Stimulated activated CD4-positive, alpha-beta T cell treated with anti-CD3 and anti-CD28 coated beads, Interleukin-2, amount 100 ng/mL, for 48 hours (primary cell): Measurements from ENCODE around the gene MARCHF2.
"Not testable (repeated sequence)": the region's sequence is repeated elsewhere in the genome, so short reads cannot be mapped to it uniquely, and the experiment has no call there.

Source experiments
- DNase-seq, 2 donors: peaks; one replicate each; pipeline ENCODE4 v3.0.0-alpha.2; 2020

The MARCHF2 gene

DNA sequence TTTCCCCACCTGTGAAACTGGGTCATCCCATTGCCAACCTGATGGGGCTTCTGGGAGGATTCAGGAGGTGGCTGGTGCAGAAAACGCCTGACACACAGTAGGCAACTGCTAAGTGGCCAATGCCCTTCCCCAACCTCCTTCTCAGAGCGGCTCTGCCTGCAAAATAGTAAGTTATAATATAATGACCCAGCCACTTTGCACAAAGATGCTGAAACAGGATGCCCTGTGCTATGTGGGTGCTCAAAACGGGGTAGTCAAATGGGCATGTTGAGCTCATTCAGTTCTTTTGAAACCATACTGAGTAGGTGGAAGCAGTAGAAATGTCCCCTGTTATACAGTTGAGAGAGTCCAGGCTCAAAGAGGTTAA lies 507 bp downstream of the MARCHF2 start:
- no peak for DNase-seq

DNA sequence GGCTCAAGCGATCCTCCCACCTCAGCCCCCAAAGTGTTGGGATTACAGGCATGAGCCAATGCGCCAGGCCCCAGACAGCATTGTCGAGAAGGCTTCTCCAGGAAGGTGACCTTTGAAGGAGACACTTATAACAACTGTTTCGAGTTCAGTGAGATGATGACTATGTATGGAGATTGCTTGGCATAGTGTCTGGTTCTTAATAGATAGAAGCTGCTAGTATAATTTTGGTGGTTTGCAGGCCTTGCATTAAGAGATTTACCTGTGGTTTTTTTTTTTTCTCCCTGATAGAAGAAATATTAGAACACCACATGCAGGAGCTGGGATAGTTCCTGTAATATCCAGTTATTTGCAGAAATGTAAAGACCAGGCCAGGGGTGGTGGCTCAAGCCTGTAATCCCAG lies 3.7 kb downstream of the MARCHF2 start:
- DNase-seq = no peak

DNA sequence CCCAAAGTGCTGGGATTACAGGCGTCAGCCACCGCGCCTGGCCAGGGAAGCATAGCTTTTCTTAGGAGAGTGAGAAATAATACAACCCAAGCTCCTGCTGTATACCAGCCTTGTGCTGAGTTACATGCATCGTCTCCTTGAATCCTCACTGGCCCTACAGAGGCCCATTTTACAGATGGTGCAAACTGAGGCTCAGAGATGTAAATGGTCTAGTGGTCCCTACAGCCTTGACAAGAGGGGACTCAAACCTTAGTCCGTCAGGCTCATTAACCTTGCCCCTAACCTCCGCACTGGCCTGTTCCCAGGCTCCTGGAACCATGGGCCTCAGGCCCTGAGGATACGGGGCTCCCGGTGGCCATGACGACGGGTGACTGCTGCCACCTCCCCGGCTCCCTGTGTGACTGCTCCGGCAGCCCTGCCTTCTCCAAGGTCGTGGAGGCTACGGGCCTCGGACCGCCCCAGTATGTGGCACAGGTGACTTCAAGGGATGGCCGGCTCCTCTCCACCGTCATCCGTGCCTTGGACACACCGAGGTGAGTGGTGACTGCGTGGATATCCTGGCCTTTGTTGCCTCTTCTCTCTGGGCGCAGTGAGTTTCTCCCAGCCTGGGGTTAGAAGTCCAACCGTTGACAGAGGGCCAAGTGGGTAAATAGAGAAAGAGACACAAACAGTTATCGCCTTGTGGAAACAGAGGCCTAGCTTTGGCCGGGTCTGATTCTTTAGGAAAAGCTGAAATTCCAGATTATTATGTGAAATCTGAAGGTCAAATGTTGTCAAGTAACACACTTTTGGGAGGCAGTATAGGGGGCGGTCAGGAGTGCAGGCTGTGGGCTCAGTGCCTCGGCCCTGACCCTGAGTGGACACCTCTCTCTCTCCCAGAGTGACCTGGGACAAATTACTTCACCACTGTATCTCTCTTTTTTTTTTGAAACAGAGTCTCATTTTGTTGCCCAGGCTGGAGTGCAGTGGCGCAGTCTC lies 8.7 kb downstream of the MARCHF2 start:
- no peak for DNase-seq

DNA sequence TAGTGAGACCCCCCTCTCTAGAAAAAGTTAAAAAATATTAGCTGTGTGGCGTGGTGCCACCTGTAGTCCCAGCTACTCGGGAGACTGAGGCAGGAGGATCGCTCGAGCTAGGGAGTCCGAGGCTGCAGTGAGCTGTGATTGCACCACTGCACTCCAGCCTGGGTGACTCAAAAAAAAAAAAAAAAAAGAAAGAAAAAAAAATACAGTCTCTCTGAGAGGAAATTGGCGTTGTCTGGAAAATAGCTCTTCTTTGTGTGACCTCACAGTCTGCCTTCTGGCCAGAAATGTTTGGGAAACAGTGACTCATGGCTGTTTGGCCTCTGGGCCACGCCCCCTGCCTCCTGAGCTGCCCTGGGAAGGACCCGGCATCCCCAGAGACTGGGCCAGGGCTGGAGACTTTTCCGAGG lies 10.7 kb downstream of the MARCHF2 start:
- no peak for DNase-seq

DNA sequence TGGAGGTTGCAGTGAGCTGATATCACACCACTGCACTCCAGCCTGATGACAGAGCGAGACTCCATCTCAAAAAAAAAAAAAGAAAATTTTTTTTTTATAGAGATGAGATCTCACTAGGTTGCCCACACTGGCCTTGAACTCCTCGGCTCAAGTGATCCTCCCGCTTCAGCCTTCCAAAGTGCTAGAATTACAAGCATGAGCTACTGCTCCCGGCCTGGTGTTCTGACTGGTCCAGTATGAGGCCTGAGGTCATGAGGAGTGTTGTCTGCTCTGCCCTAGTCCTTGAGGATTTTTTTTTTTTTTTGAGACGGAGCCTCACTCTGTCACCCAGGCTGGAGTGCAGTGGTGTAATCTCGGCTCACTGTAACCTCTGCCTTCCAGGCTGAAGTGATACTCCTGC lies 12.2 kb downstream of the MARCHF2 start:
- DNase-seq = not testable (repeated sequence)

DNA sequence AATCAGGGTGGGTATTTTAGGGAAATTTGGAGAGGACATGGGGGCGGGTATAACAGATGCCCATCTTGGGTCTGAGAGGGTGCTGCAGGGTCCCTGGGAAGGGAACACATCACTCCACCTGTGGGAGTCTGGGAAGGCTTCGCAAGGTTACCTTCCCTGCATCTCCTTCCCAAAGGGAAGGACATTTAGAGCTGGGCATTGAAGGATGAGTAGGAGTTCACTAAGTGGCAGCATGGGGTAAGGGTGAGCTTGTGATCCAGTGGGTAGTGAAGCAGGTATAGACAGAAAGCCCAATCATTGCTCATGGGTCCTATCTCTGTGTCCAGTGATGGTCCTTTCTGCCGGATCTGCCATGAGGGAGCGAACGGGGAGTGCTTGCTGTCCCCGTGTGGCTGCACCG lies 13.2 kb downstream of the MARCHF2 start:
- no peak for DNase-seq

DNA sequence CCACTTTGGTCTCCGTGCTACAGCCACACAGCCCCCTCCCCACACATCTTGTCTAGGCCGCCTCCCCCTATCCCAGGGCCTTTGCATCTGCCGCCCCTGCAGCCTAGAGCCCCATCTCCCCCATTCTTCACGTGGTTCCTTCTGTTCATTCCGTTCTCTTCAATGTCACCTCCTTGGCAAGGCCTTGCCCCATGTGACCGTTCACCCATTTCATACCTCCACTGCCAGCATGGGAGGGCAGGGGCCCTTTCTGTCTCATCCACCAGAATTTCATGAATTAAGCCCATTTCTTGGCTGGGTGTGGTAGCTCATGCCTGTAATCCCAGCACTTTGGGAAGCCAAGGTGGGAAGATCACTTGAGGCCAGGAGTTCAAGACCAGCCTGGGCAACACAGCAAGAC lies 15.9 kb downstream of the MARCHF2 start:
- DNase-seq = no peak

DNA sequence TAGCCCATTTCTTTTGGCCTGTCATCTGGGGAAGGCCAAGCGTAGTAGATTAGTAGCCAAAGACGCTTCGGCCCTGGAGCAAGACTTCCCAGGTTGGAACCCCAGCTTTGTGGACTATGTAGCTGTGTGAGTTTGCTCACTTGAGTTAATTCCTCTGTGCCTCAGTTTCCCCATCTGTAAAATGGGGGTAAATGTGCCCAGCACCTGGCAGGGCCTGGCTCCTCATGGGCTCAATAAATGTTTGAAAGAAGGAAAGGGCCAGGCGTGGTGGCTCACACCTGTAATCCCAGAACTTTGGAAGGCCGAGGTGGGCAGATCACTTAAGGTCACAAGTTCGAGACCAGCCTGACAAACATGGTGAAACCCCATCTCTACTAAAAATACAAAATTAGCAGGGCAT lies 16.7 kb downstream of the MARCHF2 start:
- no peak for DNase-seq

DNA sequence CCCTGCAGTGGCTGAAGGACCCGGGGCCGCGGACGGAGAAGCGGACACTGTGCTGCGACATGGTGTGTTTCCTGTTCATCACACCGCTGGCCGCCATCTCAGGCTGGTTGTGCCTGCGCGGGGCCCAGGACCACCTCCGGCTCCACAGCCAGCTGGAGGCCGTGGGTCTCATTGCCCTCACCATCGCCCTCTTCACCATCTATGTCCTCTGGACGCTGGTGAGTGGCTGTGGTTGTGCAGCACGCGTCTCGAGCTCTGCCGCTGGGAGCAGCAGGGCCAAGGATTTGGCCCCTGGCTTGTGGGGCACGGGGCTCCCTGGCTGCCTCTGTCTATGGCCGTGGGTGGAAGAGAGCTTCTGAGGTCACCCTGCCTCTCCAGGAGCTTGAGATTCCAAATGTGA lies 17.5 kb downstream of the MARCHF2 start:
- no peak for DNase-seq

DNA sequence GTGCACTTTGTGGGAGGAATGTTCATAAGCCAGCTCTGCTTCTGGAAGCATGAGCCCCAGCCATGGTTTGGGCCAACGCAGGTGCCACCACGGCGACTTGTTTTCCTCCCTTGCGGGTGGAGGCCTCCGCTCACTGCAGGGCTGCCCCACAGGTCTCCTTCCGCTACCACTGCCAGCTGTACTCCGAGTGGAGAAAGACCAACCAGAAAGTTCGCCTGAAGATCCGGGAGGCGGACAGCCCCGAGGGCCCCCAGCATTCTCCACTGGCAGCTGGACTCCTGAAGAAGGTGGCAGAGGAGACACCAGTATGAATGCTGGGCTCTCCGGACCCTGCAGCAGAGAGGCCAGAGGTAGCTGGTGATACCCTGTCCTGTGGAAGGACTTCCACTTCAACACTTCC lies 25.1 kb downstream of the MARCHF2 start:
- DNase-seq = no peak

DNA sequence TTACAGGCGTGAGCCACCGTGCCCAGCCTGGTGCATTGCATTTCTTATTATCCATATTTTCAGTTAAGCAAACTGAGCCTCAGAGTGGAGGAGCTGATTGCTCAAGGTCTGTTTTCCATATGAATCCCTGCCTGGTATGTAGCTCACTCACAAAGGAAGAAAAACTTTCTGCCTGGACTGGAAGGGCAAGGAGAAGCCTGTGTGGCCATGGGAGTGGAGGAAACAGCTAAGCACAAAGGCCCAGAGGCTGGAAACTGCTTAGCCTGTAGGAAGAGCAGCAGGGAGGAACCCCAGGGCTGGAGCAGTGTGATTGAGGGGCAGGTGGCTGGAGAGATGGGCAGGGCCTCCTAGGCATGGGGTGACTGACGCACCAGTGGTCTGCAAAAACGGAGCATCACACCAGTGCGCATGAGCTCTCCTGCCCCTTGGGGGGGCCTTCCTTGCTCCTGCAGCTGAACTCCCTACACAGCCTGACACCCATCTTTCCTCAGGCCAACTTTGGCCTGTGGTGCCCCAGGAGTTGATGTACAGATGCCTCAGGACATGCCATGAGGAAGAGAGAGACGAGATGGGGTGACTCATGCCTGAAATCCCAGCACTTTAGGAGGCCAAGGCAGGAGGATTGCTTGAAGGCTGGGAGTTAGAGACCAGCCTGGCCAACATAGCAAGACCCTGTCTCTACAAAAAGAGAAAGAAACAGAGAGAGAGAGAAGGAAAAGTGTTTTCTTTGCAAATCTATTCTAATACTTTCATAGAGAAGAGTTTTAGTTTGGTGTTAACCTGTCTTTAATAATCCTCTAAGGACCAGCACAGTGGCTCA lies 28.8 kb downstream of the MARCHF2 start:
- DNase-seq = no peak

DNA sequence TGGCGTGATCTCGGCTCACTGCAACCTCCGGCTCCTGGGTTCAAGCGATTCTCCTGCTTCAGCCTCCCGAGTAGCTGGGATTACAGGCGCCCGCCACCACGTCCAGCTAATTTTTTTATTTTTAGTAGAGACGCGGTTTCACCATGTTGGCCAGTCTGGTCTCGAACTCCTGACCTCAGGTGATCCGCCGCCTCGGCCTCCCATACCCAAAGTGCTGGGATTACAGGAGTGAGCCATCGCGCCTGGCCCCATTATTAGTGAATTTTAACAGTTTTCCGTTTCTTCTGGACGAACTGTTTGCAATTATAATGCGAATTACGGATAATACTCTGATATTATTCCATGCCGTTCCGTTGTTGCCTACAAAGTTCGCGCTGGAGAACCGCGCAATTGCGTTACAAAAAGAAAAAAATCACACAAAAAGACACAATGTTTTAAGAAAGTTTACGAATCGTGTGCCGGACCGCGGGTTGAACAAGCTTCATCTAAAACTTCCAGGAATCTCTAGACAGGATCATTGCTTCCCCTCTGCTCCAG lies 31.1 kb downstream of the MARCHF2 start:
- DNase-seq = not testable (repeated sequence)

DNA sequence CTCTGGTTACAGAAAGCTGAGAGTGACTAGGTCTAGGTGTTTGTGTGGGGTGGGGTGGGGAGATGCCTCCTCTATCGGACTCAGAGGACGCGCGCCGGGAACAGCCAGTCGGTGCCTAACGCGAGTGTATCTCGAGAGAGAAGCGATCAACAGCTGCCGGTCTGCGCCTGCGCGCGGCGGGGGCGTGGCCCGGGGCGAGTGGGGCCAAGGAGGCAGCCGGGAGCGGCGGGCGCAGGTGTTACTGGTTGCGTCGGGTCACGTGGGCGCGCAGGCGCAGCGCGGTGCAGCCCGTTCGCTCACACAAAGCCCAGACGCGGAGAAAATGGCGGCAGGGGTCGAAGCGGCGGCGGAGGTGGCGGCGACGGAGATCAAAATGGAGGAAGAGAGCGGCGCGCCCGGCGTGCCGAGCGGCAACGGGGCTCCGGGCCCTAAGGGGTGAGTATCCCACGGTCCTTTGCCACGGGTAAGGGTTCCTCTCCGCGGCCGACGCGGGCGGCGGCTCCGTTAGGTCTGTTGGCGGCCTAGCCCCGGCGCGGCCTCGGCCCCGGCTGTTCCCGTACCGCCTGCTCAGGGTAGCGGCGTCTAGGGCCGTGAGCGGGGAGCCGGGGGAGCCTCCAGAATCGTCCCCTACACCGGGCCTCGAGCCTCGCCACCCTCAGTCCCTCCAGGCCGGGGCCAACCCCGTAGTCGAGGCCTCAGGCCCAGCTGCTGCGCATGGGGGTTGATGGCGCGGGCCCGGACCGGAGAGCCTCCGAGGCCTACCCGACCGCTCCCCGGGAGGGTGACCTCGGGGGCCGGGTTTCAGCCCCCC lies 31.8 kb downstream of the MARCHF2 start, which contains the start of gene HNRNPM:
Gene HNRNPM, plus strand, starts transcription at position 299 of the 811 bp plus-strand sequence. Its CDS starts 24 bp downstream, at position 323.
- DNase-seq = peak; percentile 100

DNA sequence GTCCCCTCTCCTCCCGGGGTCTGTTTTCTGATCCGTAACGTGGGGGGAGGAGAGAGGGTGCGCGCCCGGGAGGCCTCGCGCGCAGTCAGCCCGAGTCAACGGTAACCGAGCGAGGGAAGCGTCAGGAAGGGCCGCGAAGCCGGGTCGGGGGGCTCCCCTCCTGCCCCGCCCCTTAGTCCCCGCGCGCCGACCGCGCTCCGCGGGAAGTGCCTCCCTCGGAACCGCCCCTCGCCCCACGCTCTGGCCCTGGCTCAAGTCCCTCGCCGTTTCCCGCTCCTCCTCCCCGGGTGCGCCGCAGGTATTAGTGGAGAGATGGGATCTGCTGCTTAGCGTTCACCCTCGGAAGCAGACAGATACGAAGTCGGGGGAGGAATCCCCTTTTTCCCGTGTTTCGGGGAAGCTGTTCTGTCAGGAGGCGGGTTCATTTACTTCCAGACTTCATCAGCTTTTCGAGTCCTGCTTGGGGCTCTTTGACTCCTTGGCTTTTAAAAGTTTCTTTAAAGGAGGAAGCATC lies 32.4 kb downstream of the MARCHF2 start:
- DNase-seq = peak; percentile 41 to 42

DNA sequence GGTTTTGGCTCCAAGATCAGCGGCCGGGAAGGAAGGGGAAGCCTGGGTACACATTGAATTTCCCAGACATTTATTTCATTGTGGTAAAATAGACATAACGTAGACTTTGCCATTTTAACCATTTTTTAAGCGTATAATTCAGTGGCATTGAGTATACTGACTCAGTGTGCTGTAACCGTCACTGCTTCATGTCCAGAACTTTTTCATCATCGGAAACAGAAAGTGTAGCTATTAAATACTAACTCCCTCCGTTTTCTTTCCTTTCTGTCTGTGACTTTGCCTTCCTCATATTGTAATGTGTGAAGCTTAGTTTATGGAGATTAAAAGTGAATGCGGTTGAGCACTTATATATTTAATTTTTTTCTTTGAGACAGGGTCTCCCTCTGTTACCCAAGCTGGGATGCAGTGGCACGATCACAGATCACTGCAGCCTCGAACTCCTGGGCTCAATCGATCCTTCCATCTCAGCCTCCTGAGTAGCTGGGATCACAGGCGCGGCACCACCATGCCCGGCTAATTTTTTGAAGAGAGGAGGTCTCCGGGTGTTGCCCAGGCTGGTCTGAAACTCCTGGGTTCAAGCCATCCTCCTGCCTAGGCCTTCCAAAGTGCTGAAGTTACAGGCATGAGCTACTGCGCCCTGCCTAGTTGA lies 33.1 kb downstream of the MARCHF2 start:
- no peak for DNase-seq

DNA sequence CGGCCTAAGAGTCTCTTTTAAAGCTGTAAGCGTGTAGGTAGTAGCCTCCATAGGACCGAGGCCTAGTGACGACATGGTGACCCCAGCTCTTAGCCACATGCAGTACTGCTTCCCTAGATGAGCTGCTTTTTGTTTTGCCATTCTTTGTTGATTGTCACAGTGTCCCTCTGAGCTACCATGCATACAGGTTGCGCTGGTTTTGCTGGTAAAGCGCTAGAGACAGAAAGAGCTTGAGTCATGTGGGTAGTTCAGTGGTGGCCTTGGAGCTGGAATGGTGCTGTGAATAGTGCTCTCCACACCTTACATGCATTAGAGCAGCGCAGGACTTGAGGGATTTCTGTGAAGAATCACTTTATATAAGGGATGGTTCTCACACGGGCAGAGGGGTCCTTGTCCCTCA lies 36.7 kb downstream of the MARCHF2 start:
- DNase-seq = no peak

DNA sequence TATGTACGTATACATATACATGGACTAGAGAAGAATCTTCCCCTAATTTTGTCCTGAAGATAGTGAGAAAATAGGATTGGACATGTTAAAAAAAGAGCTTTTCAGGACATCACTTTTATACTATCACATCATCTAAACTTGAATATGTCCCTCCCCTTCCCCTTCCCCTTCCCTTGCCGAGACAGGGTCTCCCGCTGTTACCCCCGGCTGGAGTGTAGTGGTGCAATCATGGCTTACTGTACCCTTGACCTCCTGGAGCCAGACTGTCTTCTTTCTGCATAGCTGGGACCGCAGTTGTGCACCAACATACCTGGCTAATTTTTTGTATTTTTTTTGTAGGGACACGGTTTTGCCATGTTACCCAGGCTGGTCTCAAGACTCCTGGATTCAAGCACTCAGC lies 38.3 kb downstream of the MARCHF2 start:
- DNase-seq = no peak

DNA sequence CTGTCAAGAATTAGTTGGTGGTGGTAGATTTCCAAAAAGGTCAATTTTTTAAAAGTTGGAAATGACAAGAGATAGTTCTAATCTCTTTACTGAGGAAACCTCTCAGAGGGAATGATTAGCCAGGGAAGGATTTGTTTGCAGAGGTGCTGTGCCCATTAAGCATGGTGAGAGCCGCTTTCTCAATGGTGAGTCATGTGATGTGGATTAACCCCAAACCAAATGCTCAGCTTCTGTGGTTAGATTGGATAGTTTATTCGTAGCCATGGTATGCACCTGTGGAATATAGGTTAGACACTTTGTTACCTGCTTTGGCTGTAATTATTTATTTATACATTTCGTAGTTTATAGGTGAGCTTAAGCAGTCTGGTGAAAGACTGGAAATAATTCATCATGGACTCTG lies 38.8 kb downstream of the MARCHF2 start:
- DNase-seq = no peak

DNA sequence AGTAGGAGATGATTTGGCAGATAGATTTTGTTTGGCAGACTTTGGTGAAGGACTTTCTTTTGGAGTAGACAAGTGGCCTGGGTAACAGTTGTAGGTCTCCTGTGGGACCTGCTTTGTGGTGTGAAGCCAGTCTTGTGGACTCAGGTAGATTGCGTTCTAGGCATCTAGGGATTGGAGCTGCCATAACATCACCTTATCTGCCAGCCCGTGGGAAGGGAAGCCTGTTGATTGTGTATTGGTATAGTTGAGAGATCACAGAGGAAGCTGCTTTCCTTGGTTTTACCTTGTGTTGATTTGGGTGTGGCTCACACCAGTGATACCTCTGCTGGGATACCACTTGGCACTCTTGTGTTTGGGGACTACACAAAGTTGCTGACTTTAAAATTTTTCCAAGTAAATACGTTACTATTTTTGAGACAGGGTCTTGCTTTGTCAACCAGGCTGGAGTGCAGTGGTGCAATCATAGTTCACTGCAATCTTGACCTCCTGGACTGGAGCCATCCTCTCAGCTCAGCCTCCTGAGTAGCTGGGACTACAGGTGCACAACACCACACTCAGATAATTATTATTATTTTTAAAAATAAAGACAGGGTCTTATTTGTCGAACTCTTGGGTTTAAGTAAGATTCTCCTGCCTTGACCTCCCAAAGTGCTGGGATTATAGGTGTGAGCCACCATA lies 39.5 kb downstream of the MARCHF2 start:
- no peak for DNase-seq

DNA sequence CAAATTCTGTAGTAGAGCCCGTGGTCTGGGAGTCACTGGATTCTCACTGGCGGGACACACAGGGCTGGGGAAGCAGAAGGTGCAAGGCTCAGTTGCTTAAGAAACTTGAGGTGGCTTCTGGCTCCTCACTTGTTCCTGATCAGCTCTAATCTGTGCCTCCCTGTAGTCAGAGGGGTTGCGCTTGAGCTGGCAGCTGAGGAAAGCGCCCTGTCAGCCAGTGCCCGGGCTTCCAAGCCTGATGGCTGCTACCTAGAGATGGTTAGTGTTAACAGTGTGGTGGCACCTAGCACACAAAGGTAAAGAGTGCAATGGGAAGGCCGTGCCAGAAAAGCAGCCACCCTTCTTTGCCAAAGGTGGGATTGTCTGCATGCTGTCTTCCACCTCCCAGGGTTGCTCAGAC lies 40.5 kb downstream of the MARCHF2 start:
- DNase-seq = no peak

DNA sequence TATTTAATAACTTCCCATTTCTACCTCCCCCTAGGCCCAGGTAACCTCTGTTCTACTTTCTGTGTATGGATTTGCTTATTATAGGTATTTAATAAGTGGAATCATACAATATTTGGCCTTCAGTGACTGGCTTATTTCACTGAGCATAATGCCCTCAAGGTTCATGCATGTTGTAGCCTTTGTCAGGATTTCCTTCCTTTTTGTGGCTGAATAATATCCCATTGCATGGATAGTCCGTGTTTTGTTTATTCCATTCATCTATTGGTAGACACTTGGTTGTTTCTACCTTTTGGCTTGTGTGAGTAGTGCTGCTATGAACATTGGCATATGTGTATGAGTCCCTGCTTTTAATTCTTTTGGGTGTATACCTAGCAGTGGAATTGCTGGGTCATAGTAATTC lies 41.1 kb downstream of the MARCHF2 start:
- no peak for DNase-seq
